Measurements from ENCODE around the gene SLC25A44.

DNA sequence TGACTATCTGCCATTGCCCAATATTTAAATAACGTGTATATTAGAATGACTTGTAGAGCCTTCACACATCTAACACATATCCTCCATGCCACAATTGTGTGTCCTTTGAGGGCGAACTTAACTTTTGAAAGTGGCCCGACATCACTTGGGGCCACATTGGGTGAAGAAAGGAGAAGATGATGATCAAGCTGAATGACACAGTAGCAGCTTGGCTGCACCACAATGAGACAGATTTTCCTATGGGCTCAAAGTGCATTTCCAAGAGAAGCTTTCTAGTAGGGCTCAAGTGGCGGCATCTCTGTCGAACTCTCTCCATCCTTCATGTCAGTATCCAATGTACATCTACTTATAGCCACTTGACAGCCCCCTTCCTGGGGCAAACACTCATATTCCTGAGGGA, 44.3 kb downstream of the SLC25A44 start:
- TF ChIP-seq POLR2A (IDR thresholded peaks at IDR 0.05): no peak
- TF ChIP-seq, protein P1, sequence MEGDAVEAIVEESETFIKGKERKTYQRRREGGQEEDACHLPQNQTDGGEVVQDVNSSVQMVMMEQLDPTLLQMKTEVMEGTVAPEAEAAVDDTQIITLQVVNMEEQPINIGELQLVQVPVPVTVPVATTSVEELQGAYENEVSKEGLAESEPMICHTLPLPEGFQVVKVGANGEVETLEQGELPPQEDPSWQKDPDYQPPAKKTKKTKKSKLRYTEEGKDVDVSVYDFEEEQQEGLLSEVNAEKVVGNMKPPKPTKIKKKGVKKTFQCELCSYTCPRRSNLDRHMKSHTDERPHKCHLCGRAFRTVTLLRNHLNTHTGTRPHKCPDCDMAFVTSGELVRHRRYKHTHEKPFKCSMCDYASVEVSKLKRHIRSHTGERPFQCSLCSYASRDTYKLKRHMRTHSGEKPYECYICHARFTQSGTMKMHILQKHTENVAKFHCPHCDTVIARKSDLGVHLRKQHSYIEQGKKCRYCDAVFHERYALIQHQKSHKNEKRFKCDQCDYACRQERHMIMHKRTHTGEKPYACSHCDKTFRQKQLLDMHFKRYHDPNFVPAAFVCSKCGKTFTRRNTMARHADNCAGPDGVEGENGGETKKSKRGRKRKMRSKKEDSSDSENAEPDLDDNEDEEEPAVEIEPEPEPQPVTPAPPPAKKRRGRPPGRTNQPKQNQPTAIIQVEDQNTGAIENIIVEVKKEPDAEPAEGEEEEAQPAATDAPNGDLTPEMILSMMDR (IDR thresholded peaks at IDR 0.05): no peak
